H1 (cell line): ENCODE results near the gene SRPK3. TPM values are rescaled to one million over a fixed set of nuclear protein-coding genes. Genes with fewer than 3 reads are reported as not detected.

Experiments used
- EGR1 ChIP-seq: IDR thresholded peaks from 2 replicates; pipeline ENCODE4 v1.6.1; 2011; ENCODE audit warnings: low read depth, low read length, borderline replicate concordance
- EZH2 ChIP-seq: fragments of 200-600 bp; sonication (generic); IDR thresholded peaks from 2 replicates; pipeline ENCODE4 v1.7.1; 2012; ENCODE audit warnings: low read depth, mild to moderate bottlenecking, moderate library complexity, low read length, inconsistent platforms; ENCODE audit not compliant: severe bottlenecking
- HDAC2 ChIP-seq, 2 experiments: fragments of 300-600 bp in 1 of 2; sonication (generic) in 1 of 2; IDR thresholded peaks; 2 replicates each; pipeline ENCODE4 v1.6.1; 2011 to 2012; ENCODE audit warnings: low read depth in 2 of 2, low read length in 2 of 2, mild to moderate bottlenecking in 2 of 2, moderate library complexity in 2 of 2, borderline replicate concordance in 1 of 2, inconsistent platforms in 1 of 2
- NANOG ChIP-seq: IDR thresholded peaks from 2 replicates; pipeline ENCODE4 v1.6.1; 2011; ENCODE audit warnings: low read length, low read depth, mild to moderate bottlenecking, inconsistent platforms; ENCODE audit not compliant: insufficient read depth, poor library complexity, severe bottlenecking
- RFX5 ChIP-seq: IDR thresholded peaks from 2 replicates; pipeline ENCODE4 v1.6.1; 2011; ENCODE audit warnings: low read depth, low read length, improper control_type of control experiment, borderline replicate concordance
- SIRT6 ChIP-seq: IDR thresholded peaks from one replicate; pipeline ENCODE4 v1.7.1; 2012; ENCODE audit warnings: low read length, inconsistent platforms
- TAF7 ChIP-seq: optimal IDR thresholded peaks from 2 replicates; pipeline ENCODE3; 2011; ENCODE audit warnings: low read depth, mild to moderate bottlenecking, inconsistent platforms, low read length, moderate library complexity, borderline replicate concordance
- polyA plus RNA-seq, 7 experiments: library from polyadenylated mRNA; depleted of rRNA in 3 of 7; stranded (reverse) in 5 of 7; unstranded in 2 of 7; fragments of >200 nt in 5 of 7; fragments of 200-250 nt in 2 of 7; gene quantifications; 1 replicate in 5 of 7; 2 replicates in 1 of 7; 4 replicates in 1 of 7; pipeline versions ENCODE4 v1.2.1 to v1.2.3, GENCODE V29; 2011 to 2013; ENCODE audit warnings: missing spikeins in 2 of 7, mixed read lengths in 2 of 7
- total RNA-seq: library from RNA; stranded (reverse); fragmentation: NEBNext Ultra II Directional; extraction: Animal tissue kit (Norgen Biotek cat#: 25700); gene quantifications from 2 replicates; pipeline ENCODE4 v1.2.1, GENCODE V29; 2021
- TF ChIP-seq, protein P1 (sequence below): fragments of 300-600 bp; sonication (generic); IDR thresholded peaks from 2 replicates; pipeline ENCODE4 v1.7.1; 2012; ENCODE audit warnings: low read length, moderate library complexity, mild to moderate bottlenecking, inconsistent platforms; ENCODE audit not compliant: insufficient replicate concordance

SRPK3 gene
- total and polyA plus RNA-seq, 2 of the 8 experiments (the other 6 are each of a cell fraction or from before 2014, with no cell fraction given), result not detected

DNA sequence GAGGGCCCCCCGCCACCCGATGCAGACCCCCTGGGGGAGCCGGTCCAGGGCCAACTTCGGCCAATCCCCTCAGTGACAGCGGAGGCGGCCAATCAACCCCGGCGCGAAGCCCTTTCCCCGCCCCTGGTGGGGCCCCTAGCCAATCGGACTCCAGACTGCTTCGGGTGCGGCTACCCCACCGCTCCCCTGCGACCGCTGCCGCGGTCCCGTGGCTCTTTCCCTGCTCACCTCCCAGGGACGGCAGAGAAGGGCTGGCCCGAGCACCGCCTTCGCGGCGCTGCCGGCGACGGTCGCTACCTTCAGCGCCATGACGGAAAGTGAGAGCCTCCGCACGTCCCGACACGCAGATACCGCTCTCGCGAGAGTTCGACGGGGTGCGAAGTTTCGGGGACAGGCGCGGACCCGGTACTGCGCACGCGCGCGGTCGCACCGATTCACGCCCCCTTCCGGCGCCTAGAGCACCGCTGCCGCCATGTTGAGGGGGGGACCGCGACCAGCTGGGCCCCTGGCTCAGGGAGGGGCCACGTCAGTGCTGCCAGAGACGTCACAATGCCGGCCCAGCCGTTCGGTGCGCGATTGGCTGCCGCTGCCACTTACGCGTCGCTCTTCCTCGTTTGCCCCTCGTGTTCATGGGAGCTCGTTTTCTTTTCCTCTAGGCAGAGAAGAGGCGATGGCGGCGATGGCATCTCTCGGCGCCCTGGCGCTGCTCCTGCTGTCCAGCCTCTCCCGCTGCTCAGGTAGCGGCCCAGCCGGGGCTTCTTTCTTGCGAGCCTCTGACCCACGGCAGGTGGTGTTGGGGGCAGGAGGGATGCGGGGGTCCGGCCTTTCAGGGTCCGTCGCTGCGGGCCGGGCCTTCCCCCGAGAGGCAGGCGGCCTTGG is 13.4 kb downstream of the SRPK3 start, which contains the start of the genes IDH3G and SSR4 (continued):
- TF ChIP-seq, protein P1, sequence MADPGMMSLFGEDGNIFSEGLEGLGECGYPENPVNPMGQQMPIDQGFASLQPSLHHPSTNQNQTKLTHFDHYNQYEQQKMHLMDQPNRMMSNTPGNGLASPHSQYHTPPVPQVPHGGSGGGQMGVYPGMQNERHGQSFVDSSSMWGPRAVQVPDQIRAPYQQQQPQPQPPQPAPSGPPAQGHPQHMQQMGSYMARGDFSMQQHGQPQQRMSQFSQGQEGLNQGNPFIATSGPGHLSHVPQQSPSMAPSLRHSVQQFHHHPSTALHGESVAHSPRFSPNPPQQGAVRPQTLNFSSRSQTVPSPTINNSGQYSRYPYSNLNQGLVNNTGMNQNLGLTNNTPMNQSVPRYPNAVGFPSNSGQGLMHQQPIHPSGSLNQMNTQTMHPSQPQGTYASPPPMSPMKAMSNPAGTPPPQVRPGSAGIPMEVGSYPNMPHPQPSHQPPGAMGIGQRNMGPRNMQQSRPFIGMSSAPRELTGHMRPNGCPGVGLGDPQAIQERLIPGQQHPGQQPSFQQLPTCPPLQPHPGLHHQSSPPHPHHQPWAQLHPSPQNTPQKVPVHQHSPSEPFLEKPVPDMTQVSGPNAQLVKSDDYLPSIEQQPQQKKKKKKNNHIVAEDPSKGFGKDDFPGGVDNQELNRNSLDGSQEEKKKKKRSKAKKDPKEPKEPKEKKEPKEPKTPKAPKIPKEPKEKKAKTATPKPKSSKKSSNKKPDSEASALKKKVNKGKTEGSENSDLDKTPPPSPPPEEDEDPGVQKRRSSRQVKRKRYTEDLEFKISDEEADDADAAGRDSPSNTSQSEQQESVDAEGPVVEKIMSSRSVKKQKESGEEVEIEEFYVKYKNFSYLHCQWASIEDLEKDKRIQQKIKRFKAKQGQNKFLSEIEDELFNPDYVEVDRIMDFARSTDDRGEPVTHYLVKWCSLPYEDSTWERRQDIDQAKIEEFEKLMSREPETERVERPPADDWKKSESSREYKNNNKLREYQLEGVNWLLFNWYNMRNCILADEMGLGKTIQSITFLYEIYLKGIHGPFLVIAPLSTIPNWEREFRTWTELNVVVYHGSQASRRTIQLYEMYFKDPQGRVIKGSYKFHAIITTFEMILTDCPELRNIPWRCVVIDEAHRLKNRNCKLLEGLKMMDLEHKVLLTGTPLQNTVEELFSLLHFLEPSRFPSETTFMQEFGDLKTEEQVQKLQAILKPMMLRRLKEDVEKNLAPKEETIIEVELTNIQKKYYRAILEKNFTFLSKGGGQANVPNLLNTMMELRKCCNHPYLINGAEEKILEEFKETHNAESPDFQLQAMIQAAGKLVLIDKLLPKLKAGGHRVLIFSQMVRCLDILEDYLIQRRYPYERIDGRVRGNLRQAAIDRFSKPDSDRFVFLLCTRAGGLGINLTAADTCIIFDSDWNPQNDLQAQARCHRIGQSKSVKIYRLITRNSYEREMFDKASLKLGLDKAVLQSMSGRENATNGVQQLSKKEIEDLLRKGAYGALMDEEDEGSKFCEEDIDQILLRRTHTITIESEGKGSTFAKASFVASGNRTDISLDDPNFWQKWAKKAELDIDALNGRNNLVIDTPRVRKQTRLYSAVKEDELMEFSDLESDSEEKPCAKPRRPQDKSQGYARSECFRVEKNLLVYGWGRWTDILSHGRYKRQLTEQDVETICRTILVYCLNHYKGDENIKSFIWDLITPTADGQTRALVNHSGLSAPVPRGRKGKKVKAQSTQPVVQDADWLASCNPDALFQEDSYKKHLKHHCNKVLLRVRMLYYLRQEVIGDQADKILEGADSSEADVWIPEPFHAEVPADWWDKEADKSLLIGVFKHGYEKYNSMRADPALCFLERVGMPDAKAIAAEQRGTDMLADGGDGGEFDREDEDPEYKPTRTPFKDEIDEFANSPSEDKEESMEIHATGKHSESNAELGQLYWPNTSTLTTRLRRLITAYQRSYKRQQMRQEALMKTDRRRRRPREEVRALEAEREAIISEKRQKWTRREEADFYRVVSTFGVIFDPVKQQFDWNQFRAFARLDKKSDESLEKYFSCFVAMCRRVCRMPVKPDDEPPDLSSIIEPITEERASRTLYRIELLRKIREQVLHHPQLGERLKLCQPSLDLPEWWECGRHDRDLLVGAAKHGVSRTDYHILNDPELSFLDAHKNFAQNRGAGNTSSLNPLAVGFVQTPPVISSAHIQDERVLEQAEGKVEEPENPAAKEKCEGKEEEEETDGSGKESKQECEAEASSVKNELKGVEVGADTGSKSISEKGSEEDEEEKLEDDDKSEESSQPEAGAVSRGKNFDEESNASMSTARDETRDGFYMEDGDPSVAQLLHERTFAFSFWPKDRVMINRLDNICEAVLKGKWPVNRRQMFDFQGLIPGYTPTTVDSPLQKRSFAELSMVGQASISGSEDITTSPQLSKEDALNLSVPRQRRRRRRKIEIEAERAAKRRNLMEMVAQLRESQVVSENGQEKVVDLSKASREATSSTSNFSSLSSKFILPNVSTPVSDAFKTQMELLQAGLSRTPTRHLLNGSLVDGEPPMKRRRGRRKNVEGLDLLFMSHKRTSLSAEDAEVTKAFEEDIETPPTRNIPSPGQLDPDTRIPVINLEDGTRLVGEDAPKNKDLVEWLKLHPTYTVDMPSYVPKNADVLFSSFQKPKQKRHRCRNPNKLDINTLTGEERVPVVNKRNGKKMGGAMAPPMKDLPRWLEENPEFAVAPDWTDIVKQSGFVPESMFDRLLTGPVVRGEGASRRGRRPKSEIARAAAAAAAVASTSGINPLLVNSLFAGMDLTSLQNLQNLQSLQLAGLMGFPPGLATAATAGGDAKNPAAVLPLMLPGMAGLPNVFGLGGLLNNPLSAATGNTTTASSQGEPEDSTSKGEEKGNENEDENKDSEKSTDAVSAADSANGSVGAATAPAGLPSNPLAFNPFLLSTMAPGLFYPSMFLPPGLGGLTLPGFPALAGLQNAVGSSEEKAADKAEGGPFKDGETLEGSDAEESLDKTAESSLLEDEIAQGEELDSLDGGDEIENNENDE, result no peak
- TF ChIP-seq TAF7 (peak; percentile 55), HDAC2 (IDR thresholded peaks at IDR 0.05; ENCODE audit: borderline replicate concordance in 1 of 2, low read depth in 2 of 2, low read length in 2 of 2) (0 out of 4 replicates have a peak, but pooled peaks of 1 of the 2 experiments have one; percentile 41), SIRT6 (no peak), RFX5 (no peak), EGR1 (no peak), NANOG (no peak), EZH2 (no peak)
